HUES48 (cell line): ENCODE measurements around the gene ITSN1.
"Not testable (repeated sequence)": the region's sequence is repeated elsewhere in the genome, so short reads cannot be mapped to it uniquely, and the experiment has no call there.

Experiments used
- H3K27ac ChIP-seq: one replicate; pipeline ENCODE4 v1.7.0; 2013; ENCODE audit warnings: low read depth, low read length, inconsistent platforms
- H3K27me3 ChIP-seq: 2 replicates; pipeline ENCODE4 v1.6.1; 2013; ENCODE audit warnings: mild to moderate bottlenecking, low read length; ENCODE audit not compliant: control insufficient read depth, insufficient read depth
- H3K36me3 ChIP-seq: 2 replicates; pipeline ENCODE4 v1.6.1; 2013; ENCODE audit warnings: low read length; ENCODE audit not compliant: control insufficient read depth, insufficient read depth
- H3K4me1 ChIP-seq: 2 replicates; pipeline ENCODE4 v1.6.1; 2013; ENCODE audit warnings: mild to moderate bottlenecking, low read length; ENCODE audit not compliant: control insufficient read depth, insufficient read depth
- H3K4me3 ChIP-seq: 2 replicates; pipeline ENCODE4 v1.5.1; 2013; ENCODE audit warnings: mild to moderate bottlenecking, low read depth, low read length
- H3K9ac ChIP-seq: 2 replicates; pipeline ENCODE4 v1.6.1; 2013; ENCODE audit warnings: mild to moderate bottlenecking, low read depth, low read length, moderate library complexity
- H3K9me3 ChIP-seq: 2 replicates; pipeline ENCODE4 v1.6.1; 2013; ENCODE audit warnings: low read length; ENCODE audit not compliant: control insufficient read depth, insufficient read depth

The ITSN1 gene

DNA sequence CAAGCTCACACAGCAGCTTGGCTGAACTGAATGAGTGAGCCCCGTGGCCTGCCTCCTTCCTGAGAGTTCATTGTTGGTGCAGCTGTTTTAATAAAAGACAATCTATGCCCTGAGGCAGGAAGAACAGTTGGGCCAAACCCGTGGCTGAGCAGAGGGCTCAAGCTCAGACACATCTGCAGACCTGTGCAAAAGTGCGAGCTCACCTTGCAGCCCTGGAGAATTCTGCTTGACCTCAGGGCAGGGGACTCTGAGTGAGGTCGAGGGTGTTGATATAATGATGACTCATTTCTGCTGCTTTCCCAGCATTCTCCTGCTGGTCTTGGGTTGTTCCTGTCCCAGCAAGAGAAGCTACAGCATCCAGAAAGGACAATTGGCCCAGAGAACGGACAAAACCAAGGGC is 212.3 kb downstream of the ITSN1 start:
- Histone ChIP-seq H3K27ac (no peak overlapping the region), H3K27me3 (no peaks in the 10 kb centered on the region), H3K9ac (no peak overlapping the region), H3K4me1 (peaks cover 15% of the 10 kb centered on the region), H3K4me3 (no peak overlapping the region), H3K9me3 (no peaks in the 10 kb centered on the region), H3K36me3 (no peaks in the 10 kb centered on the region)

DNA sequence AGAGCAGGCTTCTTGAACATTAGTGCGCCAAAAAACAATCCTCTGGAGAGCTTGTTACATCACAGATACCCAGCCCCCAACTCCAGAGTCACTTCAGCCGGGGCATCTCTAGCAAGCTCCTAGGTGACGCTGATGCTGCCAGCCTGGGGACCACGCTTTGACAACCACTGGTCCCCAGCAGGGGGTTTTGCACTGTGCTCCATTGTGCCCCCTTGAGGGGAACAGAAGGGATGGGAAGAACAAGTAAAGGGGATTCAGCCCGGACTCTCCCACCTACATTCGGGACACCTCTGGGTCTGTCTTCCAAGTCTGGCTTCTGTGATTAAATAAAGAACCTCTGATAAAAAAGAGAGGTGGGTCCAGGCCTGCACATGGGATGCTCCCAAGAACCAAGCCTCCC is 212.9 kb downstream of the ITSN1 start:
- Histone ChIP-seq H3K4me3 (no peak overlapping the region), H3K27ac (no peak overlapping the region), H3K4me1 (peaks cover 15% of the 10 kb centered on the region), H3K27me3 (no peaks in the 10 kb centered on the region), H3K36me3 (no peaks in the 10 kb centered on the region), H3K9me3 (no peaks in the 10 kb centered on the region), H3K9ac (no peak overlapping the region)

DNA sequence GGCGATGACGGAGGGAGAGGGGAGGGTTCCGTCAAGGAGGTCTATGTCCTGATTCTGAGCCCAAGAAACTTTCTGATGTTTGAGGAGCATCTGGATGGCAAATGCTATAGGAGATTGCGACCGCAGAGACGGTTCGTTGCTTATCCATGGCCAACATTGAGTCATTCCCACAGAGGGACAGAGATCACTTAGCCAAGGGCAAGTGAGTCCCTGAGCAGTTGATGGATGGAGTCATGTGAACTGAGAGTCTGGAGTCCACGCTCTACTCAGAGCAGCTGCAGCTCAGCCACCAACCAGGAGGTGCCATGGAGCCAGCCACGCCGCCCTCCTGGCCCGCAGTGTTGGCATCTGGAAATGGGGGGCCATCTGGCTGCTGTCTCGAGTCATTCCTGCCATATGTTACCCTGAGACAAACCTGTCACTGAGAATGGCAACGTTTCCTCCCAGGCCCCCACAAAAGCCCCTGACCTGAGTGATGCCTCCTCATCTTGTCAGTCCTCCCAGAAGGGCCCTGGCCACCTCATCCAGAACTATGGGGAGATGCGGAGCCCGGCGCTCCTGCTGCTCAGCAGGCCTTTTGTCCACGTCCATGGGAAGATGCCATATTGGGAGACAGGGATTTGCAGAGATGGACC is 214.7 kb downstream of the ITSN1 start:
- Histone ChIP-seq H3K9me3 (no peaks in the 10 kb centered on the region), H3K27me3 (no peaks in the 10 kb centered on the region), H3K27ac (no peak overlapping the region)

DNA sequence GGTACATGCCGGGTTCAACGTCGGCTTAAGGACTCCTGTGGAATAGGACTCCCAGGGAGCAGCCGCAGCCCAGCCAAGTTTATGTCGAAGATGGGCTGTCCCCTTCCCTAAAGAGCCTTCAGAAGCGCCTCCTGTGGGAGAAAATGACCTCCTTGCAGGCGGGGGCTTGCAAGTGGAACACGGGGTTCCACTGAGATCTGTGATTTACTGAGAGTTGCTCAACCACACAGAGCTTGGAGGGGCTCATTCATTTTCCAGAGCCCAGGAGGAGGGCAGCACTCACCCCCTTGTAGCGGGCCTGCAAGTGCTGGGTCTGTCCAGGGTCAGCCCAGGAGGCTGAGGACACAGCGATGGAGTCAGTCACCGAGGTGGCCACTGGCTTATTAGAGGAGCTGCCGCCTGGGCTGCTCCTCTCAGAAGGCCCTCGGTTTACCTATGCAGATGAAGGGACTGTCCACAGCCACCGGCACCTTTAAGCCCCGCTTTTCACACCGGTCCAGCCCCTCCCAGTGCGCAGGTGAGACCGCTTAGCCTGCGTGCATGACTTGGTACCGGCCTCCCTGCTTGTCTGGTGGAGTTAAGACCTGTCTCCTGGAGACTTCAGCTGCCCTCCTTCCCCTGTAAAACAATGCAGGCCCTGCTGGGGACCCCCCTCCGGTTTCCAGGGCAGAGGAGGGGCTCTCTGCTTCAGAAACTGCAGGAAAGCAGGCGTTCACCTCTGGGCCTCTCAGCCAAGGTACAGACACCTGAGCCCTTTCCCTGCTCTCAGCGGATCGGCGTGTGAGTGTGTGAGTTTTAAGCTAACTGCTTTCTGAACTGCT is 215.8 kb downstream of the ITSN1 start:
- no peaks in the 10 kb centered on the region for H3K36me3 ChIP-seq
- H3K27me3 ChIP-seq, result no peaks in the 10 kb centered on the region
- H3K9ac ChIP-seq, result no peak overlapping the region
- no peaks in the 10 kb centered on the region for H3K9me3 ChIP-seq
- peak overlapping the region; percentile 42 for H3K27ac ChIP-seq
- H3K4me1 ChIP-seq, result peaks cover 15% of the 10 kb centered on the region
- H3K4me3 ChIP-seq, result no peak overlapping the region

More for the DNA sequence above, 214.7 kb downstream of the ITSN1 start:
- Histone ChIP-seq H3K9ac (no peak overlapping the region), H3K36me3 (no peaks in the 10 kb centered on the region), H3K4me1 (peaks cover 15% of the 10 kb centered on the region), H3K4me3 (no peak overlapping the region)

- Histone ChIP-seq H3K27ac (peak overlapping the region; percentile 42), H3K9ac (no peak overlapping the region), H3K9me3 (no peaks in the 10 kb centered on the region), H3K4me1 (peaks cover 15% of the 10 kb centered on the region), H3K4me3 (no peak overlapping the region), H3K36me3 (no peaks in the 10 kb centered on the region), H3K27me3 (no peaks in the 10 kb centered on the region)
These were observed 216.5 kb downstream of the ITSN1 start for GRCh38 chr21:33858667-33859372.

- Histone ChIP-seq H3K27me3 (no peaks in the 10 kb centered on the region), H3K9me3 (no peaks in the 10 kb centered on the region), H3K4me3 (no peak overlapping the region), H3K4me1 (peaks cover 15% of the 10 kb centered on the region), H3K36me3 (no peaks in the 10 kb centered on the region), H3K9ac (no peak overlapping the region), H3K27ac (no peak overlapping the region)
These were observed 217.2 kb downstream of the ITSN1 start for GRCh38 chr21:33859373-33860102.

GRCh38 chr21:33860332-33860879 is 218.1 kb downstream of the ITSN1 start:
- H3K27ac ChIP-seq, result no peak overlapping the region
- H3K27me3 ChIP-seq, result no peaks in the 10 kb centered on the region
- H3K36me3 ChIP-seq, result no peaks in the 10 kb centered on the region
- H3K9me3 ChIP-seq, result no peaks in the 10 kb centered on the region
- H3K4me1 ChIP-seq, result peaks cover 15% of the 10 kb centered on the region
- no peak overlapping the region for H3K9ac ChIP-seq
- H3K4me3 ChIP-seq, result no peak overlapping the region

DNA sequence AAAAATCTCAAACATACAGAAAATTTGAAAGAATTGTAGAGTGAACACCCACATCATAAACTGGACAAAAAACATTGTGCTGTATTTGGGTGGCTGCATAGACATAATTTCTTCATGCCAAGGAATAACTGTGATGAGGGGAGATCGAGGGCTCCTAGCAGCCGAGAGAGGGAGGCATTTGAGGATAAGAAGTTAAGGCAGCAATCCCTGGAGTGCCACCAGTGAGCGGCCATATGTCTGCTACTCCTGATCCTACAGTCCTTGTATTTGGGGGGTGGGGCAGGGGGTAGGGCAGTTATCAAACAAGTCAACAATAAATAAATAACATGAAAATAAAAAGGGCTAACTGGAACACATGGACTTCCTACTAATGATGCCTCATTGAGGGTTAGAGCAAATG is 218.8 kb downstream of the ITSN1 start:
- no peaks in the 10 kb centered on the region for H3K36me3 ChIP-seq
- no peak overlapping the region for H3K9ac ChIP-seq
- H3K4me1 ChIP-seq, result peaks cover 15% of the 10 kb centered on the region
- no peaks in the 10 kb centered on the region for H3K9me3 ChIP-seq
- no peak overlapping the region for H3K27ac ChIP-seq
- no peak overlapping the region for H3K4me3 ChIP-seq
- H3K27me3 ChIP-seq, result no peaks in the 10 kb centered on the region

- not testable (repeated sequence) for H3K36me3 ChIP-seq, H3K4me3 ChIP-seq, H3K9me3 ChIP-seq, H3K27me3 ChIP-seq, H3K27ac ChIP-seq, H3K9ac ChIP-seq, H3K4me1 ChIP-seq
These were observed 220.9 kb downstream of the ITSN1 start for GRCh38 chr21:33863191-33863590.

DNA sequence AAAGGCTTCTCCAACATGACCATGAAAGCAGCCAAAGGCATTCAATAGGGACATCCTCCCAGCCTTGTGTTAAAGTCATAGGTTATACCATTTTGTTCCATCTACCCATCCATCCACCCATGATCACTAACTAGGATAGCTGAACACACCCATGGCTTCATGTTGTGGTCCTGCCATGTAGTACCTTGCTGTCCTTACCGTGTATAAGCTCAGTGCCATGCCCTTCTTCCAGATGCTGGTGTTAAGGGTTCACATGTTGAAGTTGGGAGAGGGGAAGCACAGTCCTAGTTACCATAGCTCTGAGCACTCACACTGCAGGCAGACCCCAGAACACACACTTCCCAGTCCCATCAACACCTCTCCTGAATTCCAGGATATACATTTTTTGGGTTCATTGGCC is 221.8 kb downstream of the ITSN1 start:
- no peaks in the 10 kb centered on the region for H3K4me1 ChIP-seq
- H3K9me3 ChIP-seq, result no peaks in the 10 kb centered on the region
- H3K4me3 ChIP-seq, result no peak overlapping the region
- no peaks in the 10 kb centered on the region for H3K27me3 ChIP-seq
- H3K9ac ChIP-seq, result no peak overlapping the region
- H3K27ac ChIP-seq, result no peak overlapping the region
- H3K36me3 ChIP-seq, result no peaks in the 10 kb centered on the region
